Measurements from ENCODE around the gene DPEP1. TPM values are rescaled to one million over a fixed set of nuclear protein-coding genes. Genes with fewer than 3 reads are reported as not detected.

DPEP1 gene
- 13.6 to 26.5 TPM (median 24.7 TPM) in 3 replicates for total RNA-seq (2021)
- percentile 30 among the genes with signal in this experiment for Bru-seq, nascent RNA
- long read RNA-seq, experiment 1, partial matches to known transcripts, result 3 of 42 reads
- long read RNA-seq, experiment 1, other reads (novel, unspliced or antisense), result 39 of 42 reads
- long read RNA-seq, experiment 2, partial matches to known transcripts, result 5 of 25 reads
- long read RNA-seq, experiment 2, other reads (novel, unspliced or antisense), result 15 of 25 reads
- long read RNA-seq, experiment 3, partial matches to known transcripts, result 0 of 22 reads
- long read RNA-seq, experiment 3, other reads (novel, unspliced or antisense), result 20 of 22 reads

DNA sequence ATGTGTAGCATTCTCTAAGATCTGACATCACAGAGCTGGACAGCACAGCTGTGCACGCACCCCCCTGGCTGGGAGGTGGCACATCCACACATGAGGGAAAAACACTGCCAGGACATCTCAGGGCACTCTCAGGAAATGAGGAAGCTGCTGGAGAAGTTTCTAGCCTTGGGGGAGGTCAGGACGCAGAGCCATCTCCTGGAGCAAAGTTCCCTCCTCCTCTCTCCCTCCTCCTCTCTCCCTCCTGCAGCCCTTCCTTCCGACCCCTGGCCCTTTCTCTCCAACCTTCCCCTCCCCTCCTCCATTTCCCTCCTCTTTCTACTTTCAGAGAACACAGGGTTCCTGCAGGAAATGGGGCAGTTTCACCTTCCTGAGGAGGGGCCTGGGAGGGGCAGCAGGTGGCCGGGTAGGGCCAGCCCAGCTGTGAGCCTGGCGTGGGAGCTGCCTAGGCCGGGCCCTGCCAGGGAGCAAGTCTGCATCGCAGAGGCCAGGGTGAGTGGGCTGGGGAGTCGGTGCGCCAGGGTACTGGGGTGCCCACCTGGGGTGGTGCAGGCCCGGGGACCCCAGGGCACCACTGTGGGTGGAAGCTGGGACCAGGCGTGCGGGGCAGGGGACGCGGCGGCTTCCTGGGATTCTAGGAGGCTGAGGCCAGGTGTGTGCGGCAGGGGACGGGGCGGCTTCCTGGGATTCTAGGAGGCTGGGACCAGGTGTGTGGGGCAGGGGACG, at the start of gene DPEP1:
Gene DPEP1 (plus strand): TSS at position 412 of the 723 bp plus-strand sequence. CDS start 16,769 bp downstream, outside the sequence.
- Mint-ChIP-seq H3K4me1 (peaks cover 11% of the 10 kb centered on the region), H3K27me3 (ENCODE audit: low read depth) (no peaks in the 10 kb centered on the region), H3K9me3 (peaks cover 5% of the 10 kb centered on the region), H3K4me3 (peak within 1 kb of the TSS; percentile 51), H3K27ac (peak within 1 kb of the TSS; percentile 97), H3K36me3 (no peaks in the 10 kb centered on the region)
- ChIA-PET POLR2A (interaction anchor here (1.2 kb wide), 1 partner anchor 22 kb away, joined by 3 read pairs; no protein-coding TSS in a partner anchor), CTCF (interaction anchor here (0.8 to 6.2 kb wide), 7 partner anchors 10 to 48 kb away, joined by 3 to 79 read pairs (median 19); no protein-coding TSS in a partner anchor)
- TF ChIP-seq ZNF396 (CRISPR knock-in tag; IDR thresholded peaks at IDR 0.05; ENCODE audit: borderline replicate concordance), result no peak
- peak; percentile 33; the same call in 1 of the 2 replicates for TF ChIP-seq ETV6 (CRISPR knock-in tag; IDR thresholded peaks at IDR 0.05)
- TF ChIP-seq, protein P1, sequence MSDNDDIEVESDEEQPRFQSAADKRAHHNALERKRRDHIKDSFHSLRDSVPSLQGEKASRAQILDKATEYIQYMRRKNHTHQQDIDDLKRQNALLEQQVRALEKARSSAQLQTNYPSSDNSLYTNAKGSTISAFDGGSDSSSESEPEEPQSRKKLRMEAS (CRISPR knock-in tag; IDR thresholded peaks at IDR 0.05), result 0 out of 2 replicates have a peak, but pooled peaks have one; percentile 30
- peak; percentile 73 for TF ChIP-seq ZNF263 (CRISPR knock-in tag; IDR thresholded peaks at IDR 0.05; ENCODE audit: low read depth)
- TF ChIP-seq ZNF423 (CRISPR knock-in tag; IDR thresholded peaks at IDR 0.05), result peak; percentile 77
- ATAC-seq, result peak; percentile 53
- DNase-seq (ENCODE audit: low spot score), result peak; percentile 47

DNA sequence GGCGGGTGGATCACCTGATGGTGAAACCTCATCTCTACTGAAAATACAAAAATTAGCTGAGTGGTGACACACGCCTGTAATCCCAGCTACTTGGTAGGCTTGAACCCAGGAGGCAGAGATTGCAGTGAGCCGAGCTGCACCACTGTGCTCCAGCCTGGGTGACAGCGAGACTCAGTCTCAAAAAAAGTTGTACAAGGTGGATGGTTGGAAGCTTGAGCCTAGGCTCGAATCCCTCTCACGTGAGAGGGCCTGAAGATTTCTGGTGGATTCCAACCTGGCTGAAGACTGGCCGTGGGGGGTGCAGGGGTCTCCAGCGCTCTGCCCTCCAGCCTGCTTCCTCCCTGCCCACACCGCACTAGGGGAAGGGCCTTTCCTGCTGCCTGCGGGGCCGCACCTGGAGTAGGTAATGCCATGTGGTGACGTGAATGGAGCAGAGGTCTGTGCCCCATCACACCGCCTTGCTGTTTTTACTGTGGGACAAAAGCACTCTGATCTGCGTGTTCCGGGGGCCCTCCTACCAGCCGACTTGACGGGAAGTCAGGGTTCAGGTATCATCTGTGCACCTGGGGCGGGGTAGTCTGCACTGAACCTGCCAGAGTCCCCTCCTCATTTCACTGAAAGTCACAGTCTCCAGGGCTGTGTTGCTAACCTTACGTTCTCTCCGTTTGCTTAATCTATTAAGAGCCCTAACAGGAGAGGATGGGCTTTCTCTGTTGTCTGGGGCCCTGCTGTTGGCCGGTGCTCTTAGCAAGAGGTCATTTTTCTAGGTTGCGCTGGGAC, 48.8 kb upstream of the DPEP1 start:
- H3K4me3 Mint-ChIP-seq, result peak overlapping the region; percentile 99
- CTCF ChIA-PET, result interaction anchor here (1.3 to 2.0 kb wide), 8 partner anchors 9 to 394 kb away, joined by 5 to 19 read pairs (median 10); partner anchors contain the start of genes CDH15, CPNE7 and DPEP1
- H3K4me1 Mint-ChIP-seq, result peaks cover 50% of the 10 kb centered on the region
- peak; percentile 58 for DNase-seq (ENCODE audit: low spot score)
- H3K27ac Mint-ChIP-seq, result peak overlapping the region; percentile 96
- H3K36me3 Mint-ChIP-seq, result peaks cover 33% of the 10 kb centered on the region
- ATAC-seq, result peak; percentile 33
- no peaks in the 10 kb centered on the region; the same call in 1 of the 2 replicates for H3K27me3 Mint-ChIP-seq (ENCODE audit: low read depth)
- no peaks in the 10 kb centered on the region for H3K9me3 Mint-ChIP-seq
- POLR2A ChIA-PET, result interaction anchor here (0.7 to 2.0 kb wide), 3 partner anchors 9 to 135 kb away, joined by 3 to 7 read pairs (median 5); no protein-coding TSS in a partner anchor
- TF ChIP-seq, protein P2, sequence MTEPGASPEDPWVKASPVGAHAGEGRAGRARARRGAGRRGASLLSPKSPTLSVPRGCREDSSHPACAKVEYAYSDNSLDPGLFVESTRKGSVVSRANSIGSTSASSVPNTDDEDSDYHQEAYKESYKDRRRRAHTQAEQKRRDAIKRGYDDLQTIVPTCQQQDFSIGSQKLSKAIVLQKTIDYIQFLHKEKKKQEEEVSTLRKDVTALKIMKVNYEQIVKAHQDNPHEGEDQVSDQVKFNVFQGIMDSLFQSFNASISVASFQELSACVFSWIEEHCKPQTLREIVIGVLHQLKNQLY (CRISPR knock-in tag; IDR thresholded peaks at IDR 0.05), result no peak; the same call in 1 of the 2 replicates
- TF ChIP-seq EMX1 (CRISPR knock-in tag; IDR thresholded peaks at IDR 0.05), result peak; percentile 86
- TF ChIP-seq SOX15 (CRISPR knock-in tag; IDR thresholded peaks at IDR 0.05), result no peak
- no peak for TF ChIP-seq SMAD3 (CRISPR knock-in tag; IDR thresholded peaks at IDR 0.05; ENCODE audit: borderline replicate concordance)
- TF ChIP-seq NFYB (CRISPR knock-in tag; conservative IDR thresholded peaks at IDR 0.05; ENCODE audit: low read depth), result no peak
- no peak for TF ChIP-seq CBFB (CRISPR knock-in tag; IDR thresholded peaks at IDR 0.05; ENCODE audit: low read depth)
- TF ChIP-seq, protein P3, sequence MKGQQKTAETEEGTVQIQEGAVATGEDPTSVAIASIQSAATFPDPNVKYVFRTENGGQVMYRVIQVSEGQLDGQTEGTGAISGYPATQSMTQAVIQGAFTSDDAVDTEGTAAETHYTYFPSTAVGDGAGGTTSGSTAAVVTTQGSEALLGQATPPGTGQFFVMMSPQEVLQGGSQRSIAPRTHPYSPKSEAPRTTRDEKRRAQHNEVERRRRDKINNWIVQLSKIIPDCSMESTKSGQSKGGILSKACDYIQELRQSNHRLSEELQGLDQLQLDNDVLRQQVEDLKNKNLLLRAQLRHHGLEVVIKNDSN (CRISPR knock-in tag; IDR thresholded peaks at IDR 0.05), result peak; percentile 55; the same call in 1 of the 2 replicates
- peak; percentile 80 for TF ChIP-seq ZNF671 (CRISPR knock-in tag; IDR thresholded peaks at IDR 0.05)
- peak; percentile 69; the same call in 1 of the 2 replicates for TF ChIP-seq ZNF138 (CRISPR knock-in tag; conservative IDR thresholded peaks at IDR 0.05)
- TF ChIP-seq ZNF416 (CRISPR knock-in tag; IDR thresholded peaks at IDR 0.05), result peak; percentile 95
- TF ChIP-seq, protein P4, sequence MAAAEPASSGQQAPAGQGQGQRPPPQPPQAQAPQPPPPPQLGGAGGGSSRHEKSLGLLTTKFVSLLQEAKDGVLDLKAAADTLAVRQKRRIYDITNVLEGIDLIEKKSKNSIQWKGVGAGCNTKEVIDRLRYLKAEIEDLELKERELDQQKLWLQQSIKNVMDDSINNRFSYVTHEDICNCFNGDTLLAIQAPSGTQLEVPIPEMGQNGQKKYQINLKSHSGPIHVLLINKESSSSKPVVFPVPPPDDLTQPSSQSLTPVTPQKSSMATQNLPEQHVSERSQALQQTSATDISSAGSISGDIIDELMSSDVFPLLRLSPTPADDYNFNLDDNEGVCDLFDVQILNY (CRISPR knock-in tag; IDR thresholded peaks at IDR 0.05), result peak; percentile 52; the same call in 1 of the 2 replicates
- TF ChIP-seq, protein P5, sequence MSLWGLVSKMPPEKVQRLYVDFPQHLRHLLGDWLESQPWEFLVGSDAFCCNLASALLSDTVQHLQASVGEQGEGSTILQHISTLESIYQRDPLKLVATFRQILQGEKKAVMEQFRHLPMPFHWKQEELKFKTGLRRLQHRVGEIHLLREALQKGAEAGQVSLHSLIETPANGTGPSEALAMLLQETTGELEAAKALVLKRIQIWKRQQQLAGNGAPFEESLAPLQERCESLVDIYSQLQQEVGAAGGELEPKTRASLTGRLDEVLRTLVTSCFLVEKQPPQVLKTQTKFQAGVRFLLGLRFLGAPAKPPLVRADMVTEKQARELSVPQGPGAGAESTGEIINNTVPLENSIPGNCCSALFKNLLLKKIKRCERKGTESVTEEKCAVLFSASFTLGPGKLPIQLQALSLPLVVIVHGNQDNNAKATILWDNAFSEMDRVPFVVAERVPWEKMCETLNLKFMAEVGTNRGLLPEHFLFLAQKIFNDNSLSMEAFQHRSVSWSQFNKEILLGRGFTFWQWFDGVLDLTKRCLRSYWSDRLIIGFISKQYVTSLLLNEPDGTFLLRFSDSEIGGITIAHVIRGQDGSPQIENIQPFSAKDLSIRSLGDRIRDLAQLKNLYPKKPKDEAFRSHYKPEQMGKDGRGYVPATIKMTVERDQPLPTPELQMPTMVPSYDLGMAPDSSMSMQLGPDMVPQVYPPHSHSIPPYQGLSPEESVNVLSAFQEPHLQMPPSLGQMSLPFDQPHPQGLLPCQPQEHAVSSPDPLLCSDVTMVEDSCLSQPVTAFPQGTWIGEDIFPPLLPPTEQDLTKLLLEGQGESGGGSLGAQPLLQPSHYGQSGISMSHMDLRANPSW (CRISPR knock-in tag; conservative IDR thresholded peaks at IDR 0.05; ENCODE audit: low read depth), result no peak
- TF ChIP-seq, protein P6, sequence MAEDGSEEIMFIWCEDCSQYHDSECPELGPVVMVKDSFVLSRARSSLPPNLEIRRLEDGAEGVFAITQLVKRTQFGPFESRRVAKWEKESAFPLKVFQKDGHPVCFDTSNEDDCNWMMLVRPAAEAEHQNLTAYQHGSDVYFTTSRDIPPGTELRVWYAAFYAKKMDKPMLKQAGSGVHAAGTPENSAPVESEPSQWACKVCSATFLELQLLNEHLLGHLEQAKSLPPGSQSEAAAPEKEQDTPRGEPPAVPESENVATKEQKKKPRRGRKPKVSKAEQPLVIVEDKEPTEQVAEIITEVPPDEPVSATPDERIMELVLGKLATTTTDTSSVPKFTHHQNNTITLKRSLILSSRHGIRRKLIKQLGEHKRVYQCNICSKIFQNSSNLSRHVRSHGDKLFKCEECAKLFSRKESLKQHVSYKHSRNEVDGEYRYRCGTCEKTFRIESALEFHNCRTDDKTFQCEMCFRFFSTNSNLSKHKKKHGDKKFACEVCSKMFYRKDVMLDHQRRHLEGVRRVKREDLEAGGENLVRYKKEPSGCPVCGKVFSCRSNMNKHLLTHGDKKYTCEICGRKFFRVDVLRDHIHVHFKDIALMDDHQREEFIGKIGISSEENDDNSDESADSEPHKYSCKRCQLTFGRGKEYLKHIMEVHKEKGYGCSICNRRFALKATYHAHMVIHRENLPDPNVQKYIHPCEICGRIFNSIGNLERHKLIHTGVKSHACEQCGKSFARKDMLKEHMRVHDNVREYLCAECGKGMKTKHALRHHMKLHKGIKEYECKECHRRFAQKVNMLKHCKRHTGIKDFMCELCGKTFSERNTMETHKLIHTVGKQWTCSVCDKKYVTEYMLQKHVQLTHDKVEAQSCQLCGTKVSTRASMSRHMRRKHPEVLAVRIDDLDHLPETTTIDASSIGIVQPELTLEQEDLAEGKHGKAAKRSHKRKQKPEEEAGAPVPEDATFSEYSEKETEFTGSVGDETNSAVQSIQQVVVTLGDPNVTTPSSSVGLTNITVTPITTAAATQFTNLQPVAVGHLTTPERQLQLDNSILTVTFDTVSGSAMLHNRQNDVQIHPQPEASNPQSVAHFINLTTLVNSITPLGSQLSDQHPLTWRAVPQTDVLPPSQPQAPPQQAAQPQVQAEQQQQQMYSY (CRISPR knock-in tag; IDR thresholded peaks at IDR 0.05), result no peak
- peak; percentile 59; the same call in 1 of the 2 replicates for TF ChIP-seq JUN (CRISPR knock-in tag; IDR thresholded peaks at IDR 0.05)
- 0 out of 2 replicates have a peak, but pooled peaks have one; percentile 34 for TF ChIP-seq RELA (CRISPR knock-in tag; IDR thresholded peaks at IDR 0.05; ENCODE audit: borderline replicate concordance)

Data from WTC11 (cell line).